ENCODE measurements around the gene SLX9.
"Not testable (repeated sequence)": the region's sequence is repeated elsewhere in the genome, so short reads cannot be mapped to it uniquely, and the experiment has no call there.

The SLX9 gene

GRCh38 chr21:44907966-44908895 is 31.6 kb upstream of the SLX9 start:
- ATAC-seq = no peak
- H3K36me3 Mint-ChIP-seq (ENCODE audit: low read depth) = peaks cover 34% of the 10 kb centered on the region
- H3K9me3 Mint-ChIP-seq = no peaks in the 10 kb centered on the region

DNA sequence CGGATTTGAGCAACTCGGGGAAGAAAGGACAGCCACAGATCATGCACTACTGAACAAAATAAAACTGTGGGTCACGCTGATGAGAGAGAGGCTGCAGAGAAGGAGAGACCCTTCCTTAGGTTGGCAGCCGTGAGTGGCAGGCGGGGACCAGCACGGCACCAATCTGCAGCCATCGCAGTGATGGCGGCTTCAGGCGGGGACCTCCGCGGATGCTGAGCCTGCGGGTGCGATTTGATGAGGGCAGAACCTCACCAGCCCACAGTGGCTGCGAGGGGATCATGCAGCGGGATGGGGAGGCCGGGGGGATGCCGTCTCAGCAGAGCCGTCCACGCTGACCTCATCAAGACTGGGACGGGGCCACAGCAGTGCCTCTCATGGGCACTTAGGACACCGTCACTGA is 30.9 kb upstream of the SLX9 start:
- DNase-seq = no peak
- ATAC-seq = no peak
- H3K36me3 Mint-ChIP-seq (ENCODE audit: low read depth) = peaks cover 31% of the 10 kb centered on the region
- H3K9me3 Mint-ChIP-seq = no peaks in the 10 kb centered on the region
- peak overlapping the region; percentile 57 for H3K27ac Mint-ChIP-seq
- peaks cover 51% of the 10 kb centered on the region for H3K4me1 Mint-ChIP-seq
- H3K27me3 Mint-ChIP-seq = no peaks in the 10 kb centered on the region
- H3K4me3 Mint-ChIP-seq = no peak overlapping the region

More at GRCh38 chr21:44907966-44908895, 31.6 kb upstream of the SLX9 start:
- peak overlapping the region; percentile 55 for H3K27ac Mint-ChIP-seq
- no peak overlapping the region for H3K4me3 Mint-ChIP-seq
- DNase-seq = no peak
- H3K27me3 Mint-ChIP-seq = no peaks in the 10 kb centered on the region
- peaks cover 46% of the 10 kb centered on the region for H3K4me1 Mint-ChIP-seq

DNA sequence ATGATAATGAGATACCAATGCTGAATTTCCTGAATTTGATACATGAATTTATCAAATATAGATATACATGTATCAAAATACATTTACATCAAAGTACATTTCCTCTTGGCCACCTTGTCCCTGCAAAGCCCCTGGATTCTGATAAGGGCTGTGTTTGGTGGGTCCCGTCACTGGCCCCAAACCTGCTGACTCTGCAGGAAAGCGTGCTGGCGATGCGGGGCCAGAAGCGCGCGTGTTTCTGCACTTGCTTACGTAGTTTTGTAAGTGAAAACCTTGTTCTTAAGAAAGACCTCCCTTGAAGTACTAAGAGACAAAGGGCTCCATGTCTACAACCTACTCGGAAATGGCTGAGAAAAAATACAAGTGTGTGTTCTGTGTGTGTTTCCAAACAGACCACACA is 30.1 kb upstream of the SLX9 start:
- DNase-seq (no peak), ATAC-seq (no peak)
- peak overlapping the region; percentile 6 for H3K4me3 Mint-ChIP-seq
- H3K27me3 Mint-ChIP-seq = no peaks in the 10 kb centered on the region
- H3K27ac Mint-ChIP-seq = peak overlapping the region; percentile 57
- H3K9me3 Mint-ChIP-seq = no peaks in the 10 kb centered on the region
- peaks cover 59% of the 10 kb centered on the region for H3K4me1 Mint-ChIP-seq
- peaks cover 24% of the 10 kb centered on the region for H3K36me3 Mint-ChIP-seq (ENCODE audit: low read depth)

DNA sequence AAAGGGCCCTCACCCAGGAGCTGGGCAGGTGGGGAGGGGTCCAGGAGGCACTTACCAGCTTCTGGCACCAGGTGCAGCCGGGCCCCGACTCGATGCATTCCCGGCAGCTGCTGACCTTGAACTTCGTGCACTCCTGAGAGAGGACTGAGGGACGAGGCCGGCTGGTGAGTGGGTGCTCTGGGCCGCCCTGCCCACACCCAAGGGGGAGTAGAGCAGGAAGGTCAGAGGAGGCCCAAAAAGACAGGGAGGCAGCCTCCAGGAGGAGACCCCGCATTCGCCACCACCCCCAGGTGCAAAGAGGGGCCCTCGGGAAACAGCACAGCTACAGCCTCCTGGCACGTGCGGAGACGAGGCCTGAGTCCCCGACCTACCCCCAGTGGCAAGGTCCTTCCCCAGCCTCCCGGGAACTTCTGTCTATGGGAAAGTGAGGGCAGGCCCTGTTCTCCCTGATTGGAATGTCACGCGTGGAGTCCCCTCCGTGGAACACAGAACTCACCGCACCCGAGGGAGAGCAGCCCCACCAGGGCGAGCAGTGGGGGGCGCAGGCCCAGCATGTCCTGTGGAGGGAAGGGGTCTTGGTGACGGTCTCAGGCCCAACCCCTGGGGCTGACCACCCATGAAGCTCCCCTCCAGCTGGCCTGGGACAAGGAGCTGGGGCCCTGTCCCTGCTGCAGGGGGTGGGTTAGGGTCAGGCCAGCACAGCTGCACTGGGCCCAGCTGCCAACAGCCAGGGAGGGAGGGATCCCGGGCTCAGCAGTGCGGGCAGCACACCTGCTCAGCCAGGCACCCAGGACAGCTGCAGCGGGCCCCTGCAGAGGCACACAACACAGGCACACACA is 29.4 kb upstream of the SLX9 start:
- H3K4me3 Mint-ChIP-seq = peak overlapping the region; percentile 69
- ATAC-seq (no peak), DNase-seq (no peak)
- H3K36me3 Mint-ChIP-seq (ENCODE audit: low read depth) = peaks cover 24% of the 10 kb centered on the region
- H3K4me1 Mint-ChIP-seq = peaks cover 66% of the 10 kb centered on the region
- H3K9me3 Mint-ChIP-seq = no peaks in the 10 kb centered on the region
- no peaks in the 10 kb centered on the region for H3K27me3 Mint-ChIP-seq
- H3K27ac Mint-ChIP-seq = peak overlapping the region; percentile 57

- Mint-ChIP-seq H3K27ac (peak overlapping the region; percentile 86), H3K36me3 (ENCODE audit: low read depth) (peaks cover 24% of the 10 kb centered on the region), H3K4me1 (peaks cover 69% of the 10 kb centered on the region), H3K4me3 (peak overlapping the region; percentile 69), H3K27me3 (no peaks in the 10 kb centered on the region), H3K9me3 (no peaks in the 10 kb centered on the region)
- ATAC-seq (no peak), DNase-seq (no peak)
These were observed 28.8 kb upstream of the SLX9 start for GRCh38 chr21:44911068-44911383.

- Mint-ChIP-seq H3K9me3 (no peaks in the 10 kb centered on the region), H3K36me3 (ENCODE audit: low read depth) (peaks cover 23% of the 10 kb centered on the region), H3K4me3 (peak overlapping the region; percentile 69), H3K4me1 (peaks cover 73% of the 10 kb centered on the region), H3K27me3 (no peaks in the 10 kb centered on the region), H3K27ac (peak overlapping the region; percentile 86)
- ATAC-seq = peak; percentile 68
- peak; percentile 65 for DNase-seq
These were observed 28.3 kb upstream of the SLX9 start for GRCh38 chr21:44911384-44912157.

DNA sequence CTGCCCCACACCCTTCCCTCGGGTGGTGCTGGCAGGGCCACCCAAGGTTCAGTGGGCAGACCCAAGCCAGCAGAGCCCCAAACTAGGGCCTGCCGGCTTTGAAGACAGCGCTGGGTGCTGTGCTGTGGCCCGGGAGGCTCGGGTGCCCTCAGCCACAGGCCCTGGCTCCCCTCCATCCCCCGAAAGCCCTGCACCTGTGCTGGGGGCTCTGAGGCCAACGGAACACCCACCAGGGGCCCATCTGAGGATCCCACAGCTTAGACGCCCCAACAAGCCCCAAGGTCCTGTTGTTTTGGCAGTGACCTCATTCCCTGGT is 27.7 kb upstream of the SLX9 start:
- DNase-seq (no peak), ATAC-seq (no peak)
- peaks cover 26% of the 10 kb centered on the region for H3K36me3 Mint-ChIP-seq (ENCODE audit: low read depth)
- H3K9me3 Mint-ChIP-seq = no peaks in the 10 kb centered on the region
- peak overlapping the region; percentile 69 for H3K4me3 Mint-ChIP-seq
- peaks cover 78% of the 10 kb centered on the region for H3K4me1 Mint-ChIP-seq
- H3K27me3 Mint-ChIP-seq = no peaks in the 10 kb centered on the region
- peak overlapping the region; percentile 86 for H3K27ac Mint-ChIP-seq

GRCh38 chr21:44912506-44913412 is 27.1 kb upstream of the SLX9 start:
- Mint-ChIP-seq H3K27ac (peak overlapping the region; percentile 86), H3K4me3 (peak overlapping the region; percentile 69), H3K4me1 (peaks cover 81% of the 10 kb centered on the region), H3K36me3 (ENCODE audit: low read depth) (peaks cover 31% of the 10 kb centered on the region)
- H3K27me3 Mint-ChIP-seq, ATAC-seq, DNase-seq, H3K9me3 Mint-ChIP-seq: not testable (repeated sequence)

DNA sequence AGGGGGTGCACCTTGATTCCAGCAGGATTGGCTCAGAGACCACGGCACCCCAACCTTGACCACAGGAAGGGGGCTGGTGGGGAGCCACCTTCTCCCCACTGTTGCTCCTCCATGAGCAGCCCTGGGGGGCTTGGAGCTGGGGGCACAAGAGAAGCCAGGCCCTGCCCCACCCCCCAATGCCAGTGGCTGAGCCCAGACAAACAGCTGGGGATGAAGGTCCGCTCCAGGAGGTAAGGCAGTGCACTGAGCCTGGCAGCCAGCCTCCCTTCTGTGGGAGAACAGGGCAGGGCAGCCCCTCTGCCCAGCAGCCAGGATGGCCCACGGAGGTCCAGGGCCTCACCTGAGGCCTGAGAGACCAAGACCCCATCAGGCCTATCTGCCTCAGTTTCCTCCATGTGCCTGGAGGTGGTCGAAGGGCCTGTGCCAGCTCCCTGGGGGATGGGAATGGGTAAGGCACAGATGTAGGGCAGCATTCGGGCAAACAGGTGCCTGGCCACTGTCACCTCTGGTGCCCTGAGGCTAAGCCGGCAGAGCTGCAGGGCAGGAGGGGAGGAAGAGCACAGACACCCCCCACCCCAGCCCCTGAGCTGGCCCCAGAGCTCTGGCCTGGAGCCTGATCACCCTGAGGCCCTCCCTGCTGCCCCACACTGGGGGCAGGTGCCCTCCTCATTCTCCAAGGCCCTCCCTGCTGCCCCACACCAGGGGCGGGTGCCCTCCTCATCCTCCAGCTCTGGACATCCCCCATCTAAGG is 26.2 kb upstream of the SLX9 start:
- peak overlapping the region; percentile 66 for H3K4me3 Mint-ChIP-seq
- H3K4me1 Mint-ChIP-seq = peaks cover 82% of the 10 kb centered on the region
- no peaks in the 10 kb centered on the region for H3K27me3 Mint-ChIP-seq
- peak overlapping the region; percentile 79 for H3K27ac Mint-ChIP-seq
- ATAC-seq (no peak), DNase-seq (no peak)
- H3K36me3 Mint-ChIP-seq (ENCODE audit: low read depth) = peaks cover 33% of the 10 kb centered on the region
- H3K9me3 Mint-ChIP-seq = no peaks in the 10 kb centered on the region

DNA sequence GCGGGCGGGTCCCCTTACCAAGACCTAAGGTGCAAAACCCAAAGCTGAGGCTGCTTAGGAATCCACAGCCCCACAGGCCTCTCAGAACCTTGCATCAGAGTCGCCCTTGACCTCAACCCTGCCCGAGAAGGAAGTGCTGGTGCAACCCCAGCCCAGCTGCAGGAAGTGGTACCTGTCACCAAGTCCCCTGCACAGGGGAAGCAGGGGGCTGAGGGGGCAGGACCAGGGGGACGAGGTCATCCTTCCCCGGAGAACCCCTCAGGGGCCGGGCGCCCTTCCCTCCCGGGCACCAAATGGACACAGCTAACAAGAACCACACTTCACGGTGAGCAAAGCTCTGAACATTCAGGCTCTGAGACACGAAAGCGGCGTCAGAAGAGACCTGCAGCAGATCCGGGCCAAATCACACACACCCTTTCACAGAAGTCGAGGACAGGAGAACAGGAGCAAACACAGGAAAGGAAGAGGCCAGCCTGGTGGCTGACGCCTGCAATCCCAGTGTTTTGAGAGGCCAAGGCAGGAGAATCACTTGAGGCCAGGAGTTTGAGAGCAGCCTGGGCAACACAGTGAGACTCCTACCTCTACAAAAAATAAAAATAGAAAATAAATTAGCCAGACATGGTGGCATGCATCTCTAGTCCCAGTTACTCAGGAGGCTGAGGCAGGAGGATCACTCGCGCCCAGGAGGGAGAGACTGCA is 25.5 kb upstream of the SLX9 start:
- Mint-ChIP-seq H3K36me3 (ENCODE audit: low read depth) (peaks cover 29% of the 10 kb centered on the region), H3K4me1 (peaks cover 79% of the 10 kb centered on the region), H3K9me3 (no peaks in the 10 kb centered on the region), H3K27ac (peak overlapping the region; percentile 79), H3K4me3 (peak overlapping the region; percentile 66), H3K27me3 (no peaks in the 10 kb centered on the region)
- ATAC-seq = peak; percentile 64
- DNase-seq = peak; percentile 73

DNA sequence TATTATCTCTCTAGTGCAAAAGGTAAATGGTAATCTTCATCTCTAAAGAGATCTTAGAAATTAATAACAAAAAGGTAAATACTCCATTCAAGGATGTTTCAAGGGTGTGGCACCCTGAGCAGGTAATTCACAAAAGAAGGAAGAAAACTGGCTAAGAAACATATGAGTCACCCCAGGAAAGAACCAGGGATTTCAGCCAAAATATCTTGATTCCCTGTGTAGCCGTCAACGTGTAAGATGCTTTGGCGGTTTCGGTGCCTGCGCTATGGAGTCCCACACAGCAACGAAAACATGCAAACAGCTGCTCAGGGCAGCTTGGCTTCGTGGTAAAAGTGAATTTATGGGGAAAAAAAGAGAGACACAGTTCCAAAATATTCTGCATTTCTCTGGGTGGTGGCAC is 22.9 kb upstream of the SLX9 start:
- H3K4me3 Mint-ChIP-seq = peak overlapping the region; percentile 100
- peak overlapping the region; percentile 70 for H3K27ac Mint-ChIP-seq
- no peaks in the 10 kb centered on the region for H3K9me3 Mint-ChIP-seq
- no peak for DNase-seq
- no peak for ATAC-seq
- H3K4me1 Mint-ChIP-seq = peaks cover 77% of the 10 kb centered on the region
- no peaks in the 10 kb centered on the region for H3K27me3 Mint-ChIP-seq
- H3K36me3 Mint-ChIP-seq (ENCODE audit: low read depth) = peaks cover 29% of the 10 kb centered on the region

DNA sequence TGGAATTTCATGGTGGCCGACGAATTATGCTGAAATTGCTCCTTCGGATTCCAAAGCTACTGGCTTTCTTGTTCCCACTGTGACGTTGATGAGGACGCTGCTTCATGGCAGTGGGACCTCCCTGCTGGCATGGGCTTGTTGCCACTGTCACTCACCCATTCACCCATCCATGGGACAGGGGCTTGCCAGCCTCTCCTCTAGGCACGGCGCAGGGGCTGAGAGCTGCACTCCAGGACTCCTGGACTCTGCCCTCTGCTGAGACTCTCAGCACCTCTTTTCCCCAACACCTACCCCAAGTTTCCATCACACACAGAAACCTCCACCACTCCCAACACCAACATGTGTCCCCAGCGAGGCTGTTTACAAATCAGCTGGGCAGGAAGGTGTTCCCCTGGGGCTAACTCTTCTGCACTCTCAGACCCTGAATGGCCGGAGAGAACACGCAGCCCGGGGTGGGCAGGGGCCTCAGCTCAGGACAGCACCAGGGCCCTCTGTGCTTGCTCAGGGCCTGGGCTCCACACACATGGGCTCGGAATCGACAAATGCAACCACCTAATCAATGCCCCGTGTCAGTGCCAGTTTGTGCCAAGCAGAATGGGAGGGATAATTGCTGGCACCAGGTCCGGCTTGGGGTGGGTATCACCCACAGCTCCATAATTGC is 22.3 kb upstream of the SLX9 start:
- Mint-ChIP-seq H3K27ac (peak overlapping the region; percentile 70), H3K27me3 (no peaks in the 10 kb centered on the region), H3K4me1 (peaks cover 76% of the 10 kb centered on the region), H3K36me3 (ENCODE audit: low read depth) (peaks cover 29% of the 10 kb centered on the region), H3K4me3 (peak overlapping the region; percentile 100), H3K9me3 (no peaks in the 10 kb centered on the region)
- ATAC-seq (no peak), DNase-seq (no peak)

All from activated naive CD8-positive, alpha-beta T cell treated with anti-CD3 and anti-CD28 coated beads, Interleukin-2, amount 50 U/mL, for 24 hours (primary cell).